Uterus (tissue), 2 donors: ENCODE measurements around the gene VPS16.

Experiments used
- POLR2A ChIP-seq, 2 donors: fragments of 450-650 bp; IDR thresholded peaks; one replicate each; pipeline ENCODE4 v1.6.1; 2016; ENCODE audit warnings: antibody characterized with exemption in 2 of 2, mild to moderate bottlenecking in 1 of 2, moderate library complexity in 1 of 2
- TF ChIP-seq, protein P1 (sequence below), 4 experiments: fragments of 200-600 bp in 2 of 4; fragments of 450-650 bp in 2 of 4; sonication (generic) in 2 of 4; IDR thresholded peaks; one replicate each; pipeline ENCODE4 v1.5.1; 2016 to 2019; ENCODE audit warnings: antibody characterized with exemption in 4 of 4, mild to moderate bottlenecking in 2 of 4, moderate library complexity in 1 of 4

DNA sequence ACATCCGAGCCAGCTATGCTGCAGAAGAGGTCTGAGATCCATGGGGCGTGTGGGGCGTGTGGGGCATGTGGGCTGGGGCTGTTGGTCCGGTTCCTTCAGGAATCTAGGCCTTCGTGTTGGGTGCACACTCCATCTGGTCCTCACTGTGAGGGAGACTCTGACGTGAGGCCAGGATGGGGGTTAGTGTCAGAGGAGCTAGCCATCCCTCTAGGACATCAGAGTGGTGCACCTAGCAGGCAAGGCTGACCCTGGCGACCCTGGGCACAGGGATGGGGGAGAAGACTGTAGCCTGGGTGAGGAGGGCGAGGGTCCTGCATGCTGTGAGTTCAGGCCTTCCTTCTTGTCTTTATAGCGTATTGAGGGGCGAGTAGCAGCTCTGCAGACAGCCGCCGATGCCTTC is 24.1 kb downstream of the VPS16 start:
- TF ChIP-seq, protein P1, sequence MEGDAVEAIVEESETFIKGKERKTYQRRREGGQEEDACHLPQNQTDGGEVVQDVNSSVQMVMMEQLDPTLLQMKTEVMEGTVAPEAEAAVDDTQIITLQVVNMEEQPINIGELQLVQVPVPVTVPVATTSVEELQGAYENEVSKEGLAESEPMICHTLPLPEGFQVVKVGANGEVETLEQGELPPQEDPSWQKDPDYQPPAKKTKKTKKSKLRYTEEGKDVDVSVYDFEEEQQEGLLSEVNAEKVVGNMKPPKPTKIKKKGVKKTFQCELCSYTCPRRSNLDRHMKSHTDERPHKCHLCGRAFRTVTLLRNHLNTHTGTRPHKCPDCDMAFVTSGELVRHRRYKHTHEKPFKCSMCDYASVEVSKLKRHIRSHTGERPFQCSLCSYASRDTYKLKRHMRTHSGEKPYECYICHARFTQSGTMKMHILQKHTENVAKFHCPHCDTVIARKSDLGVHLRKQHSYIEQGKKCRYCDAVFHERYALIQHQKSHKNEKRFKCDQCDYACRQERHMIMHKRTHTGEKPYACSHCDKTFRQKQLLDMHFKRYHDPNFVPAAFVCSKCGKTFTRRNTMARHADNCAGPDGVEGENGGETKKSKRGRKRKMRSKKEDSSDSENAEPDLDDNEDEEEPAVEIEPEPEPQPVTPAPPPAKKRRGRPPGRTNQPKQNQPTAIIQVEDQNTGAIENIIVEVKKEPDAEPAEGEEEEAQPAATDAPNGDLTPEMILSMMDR (IDR thresholded peaks at IDR 0.05) = no peak
- TF ChIP-seq POLR2A (IDR thresholded peaks at IDR 0.05) = no peak
